ENCODE measurements around the gene ZBTB6.

ZBTB6 gene

GRCh38 chr9:122912964-122913673 is at the start of gene ZBTB6:
ZBTB6 (minus strand) TSS chr9:122913323; CDS start chr9:122912072, 1,251 bp downstream.
- peak; percentile 76 for DNase-seq

- DNase-seq: no peak
Observed at GRCh38 chr9:122961139-122961538, 48.0 kb upstream of the ZBTB6 start.

GRCh38 chr9:122955961-122956360 is 42.8 kb upstream of the ZBTB6 start:
- no peak for DNase-seq

GRCh38 chr9:122954253-122954691 is 41.1 kb upstream of the ZBTB6 start:
- DNase-seq: no peak

- no peak for DNase-seq
Observed at GRCh38 chr9:122951056-122951455, 37.9 kb upstream of the ZBTB6 start.

GRCh38 chr9:122950263-122950662 is 37.1 kb upstream of the ZBTB6 start:
- DNase-seq: no peak

GRCh38 chr9:122949696-122950095 is 36.6 kb upstream of the ZBTB6 start:
- no peak for DNase-seq

- no peak for DNase-seq
Observed at GRCh38 chr9:122948313-122948712, 35.2 kb upstream of the ZBTB6 start.

GRCh38 chr9:122946461-122947005 is 33.4 kb upstream of the ZBTB6 start:
- no peak for DNase-seq

GRCh38 chr9:122944960-122945888 is 32.1 kb upstream of the ZBTB6 start:
- no peak for DNase-seq

- DNase-seq: no peak
Observed at GRCh38 chr9:122941582-122942234, 28.6 kb upstream of the ZBTB6 start.

GRCh38 chr9:122940749-122941581 is 27.8 kb upstream of the ZBTB6 start, which contains the start of gene RABGAP1:
RABGAP1 (plus strand) TSS chr9:122941020; CDS start chr9:122957060, 16,040 bp downstream.
- DNase-seq: peak; percentile 98

- DNase-seq: no peak
Observed at GRCh38 chr9:122940454-122940748, 27.3 kb upstream of the ZBTB6 start.

GRCh38 chr9:122939601-122940000 is 26.5 kb upstream of the ZBTB6 start:
- no peak for DNase-seq

GRCh38 chr9:122936883-122937282 is 23.8 kb upstream of the ZBTB6 start:
- DNase-seq: no peak

- no peak for DNase-seq
Observed at GRCh38 chr9:122936464-122936863, 23.3 kb upstream of the ZBTB6 start.

GRCh38 chr9:122931226-122932121 is 18.4 kb upstream of the ZBTB6 start, which contains the start of gene ZBTB26:
ZBTB26 (minus strand) TSS chr9:122931512; CDS start chr9:122919934, 11,578 bp downstream.
- peak; percentile 91 for DNase-seq

- DNase-seq: no peak
Observed at GRCh38 chr9:122930541-122931225, 17.6 kb upstream of the ZBTB6 start.

GRCh38 chr9:122929796-122930354 is 16.8 kb upstream of the ZBTB6 start:
- DNase-seq: no peak

GRCh38 chr9:122923947-122924346 is 10.8 kb upstream of the ZBTB6 start:
- DNase-seq: no peak

Data from CD4-positive, alpha-beta T cell treated with Interleukin-4 for 4 hours (primary cell).